B cell (primary cell): ENCODE results near the gene VAC14. TPM values are rescaled to one million over a fixed set of nuclear protein-coding genes. Genes with fewer than 3 reads are reported as not detected.

Experiments used
- ATAC-seq: fragments of 200-7000 bp; cut with Tn5 transposase; one replicate; pipeline ENCODE4 v1.10.0; 2021; ENCODE audit warnings: low read depth, mild to moderate bottlenecking, moderate number of reproducible peaks, moderate library complexity
- CTCF ChIA-PET: fragments of 350-600 bp; sonication (Branson Sonifier 250); formaldehyde crosslinking; loops from one replicate; lab custom pipeline; 2021; ENCODE audit warnings: antibody characterized with exemption, inconsistent platforms; lab: Charles Lee
- POLR2A ChIA-PET: fragments of 350-600 bp; sonication (Branson Sonifier 250); formaldehyde crosslinking; loops from one replicate; lab custom pipeline; 2021; ENCODE audit warnings: antibody characterized with exemption; lab: Charles Lee
- DNase-seq: peaks from one replicate; pipeline ENCODE4 v3.0.0; 2013
- H2AFZ ChIP-seq: 2 replicates; pipeline ENCODE4 v1.6.1; 2012; ENCODE audit warnings: mild to moderate bottlenecking, low read depth, low read length; ENCODE audit not compliant: insufficient read depth, poor library complexity, severe bottlenecking
- H3K27ac ChIP-seq, 2 donors: 1 replicate in 1 of 2; 2 replicates in 1 of 2; pipeline ENCODE4 v1.5.1; 2012 to 2013; ENCODE audit warnings: low read length in 2 of 2, mild to moderate bottlenecking in 2 of 2, moderate library complexity in 1 of 2
- H3K27me3 ChIP-seq, 4 experiments: fragments of 200-600 bp in 1 of 4; sonication (generic) in 1 of 4; replicated peaks in 1 of 4; 1 replicate in 2 of 4; 2 replicates in 2 of 4; pipeline versions ENCODE4 v1.6.1 to v1.7.0; 2013 to 2016; ENCODE audit warnings: low read length in 3 of 4, mild to moderate bottlenecking in 2 of 4, mixed read lengths in 1 of 4, moderate library complexity in 1 of 4; ENCODE audit not compliant: insufficient read depth in 4 of 4, control insufficient read depth in 3 of 4; ENCODE audit errors: control extremely low read depth in 1 of 4
- H3K36me3 ChIP-seq, 2 experiments: replicated peaks in 1 of 2; 1 replicate in 1 of 2; 2 replicates in 1 of 2; pipeline versions ENCODE4 v1.6.1 to v1.7.1; 2013; ENCODE audit warnings: low read length in 1 of 2; ENCODE audit not compliant: insufficient read depth in 2 of 2, control insufficient read depth in 1 of 2; ENCODE audit errors: control extremely low read depth in 1 of 2, extremely low read depth in 1 of 2
- H3K4me1 ChIP-seq, 2 donors: fragments of 200-600 bp in 1 of 2; sonication (generic) in 1 of 2; 1 replicate in 1 of 2; 2 replicates in 1 of 2; pipeline versions ENCODE4 v1.5.1 to v1.6.1; 2013 to 2017; ENCODE audit warnings: low read length in 2 of 2; ENCODE audit not compliant: control insufficient read depth in 2 of 2, insufficient read depth in 2 of 2
- H3K4me2 ChIP-seq: replicated peaks from 2 replicates; pipeline ENCODE3; 2012; ENCODE audit warnings: mild to moderate bottlenecking, low read depth, low read length; ENCODE audit not compliant: poor library complexity, severe bottlenecking
- H3K4me3 ChIP-seq, 5 experiments: fragments of 200-600 bp in 1 of 5; sonication (generic) in 1 of 5; 1 replicate in 3 of 5; 2 replicates in 2 of 5; pipeline versions ENCODE4 v1.5.1 to v1.7.0; 2011 to 2016; ENCODE audit warnings: low read length in 4 of 5, mild to moderate bottlenecking in 4 of 5, low read depth in 2 of 5, control low read depth in 1 of 5, moderate library complexity in 1 of 5; ENCODE audit not compliant: insufficient read depth in 1 of 5; ENCODE audit errors: control extremely low read depth in 1 of 5, extremely low read depth in 1 of 5
- H3K79me2 ChIP-seq: fragments of 200-600 bp; sonication (generic); one replicate; pipeline ENCODE4 v1.6.0; 2016; ENCODE audit warnings: low read length; ENCODE audit not compliant: control insufficient read depth, insufficient read depth
- H3K9ac ChIP-seq: fragments of 200-600 bp; sonication (generic); 2 replicates; pipeline ENCODE4 v1.6.1; 2017; ENCODE audit warnings: mild to moderate bottlenecking, low read length, moderate library complexity
- H3K9me3 ChIP-seq, 3 donors: one replicate each; pipeline versions ENCODE4 v1.6.1 to v1.7.1; 2013; ENCODE audit warnings: low read length in 2 of 3; ENCODE audit not compliant: control insufficient read depth in 2 of 3, insufficient read depth in 1 of 3; ENCODE audit errors: control extremely low read depth in 1 of 3
- H4K20me1 ChIP-seq: 2 replicates; pipeline ENCODE4 v1.6.0; 2012; ENCODE audit warnings: mild to moderate bottlenecking, low read length; ENCODE audit not compliant: insufficient read depth, control insufficient read depth, poor library complexity, severe bottlenecking
- H3K27ac Mint-ChIP-seq: one replicate; pipeline ENCODE4 v1.8.0; 2021; ENCODE audit warnings: mixed read lengths
- H3K27me3 Mint-ChIP-seq: one replicate; pipeline ENCODE4 v1.8.0; 2021; ENCODE audit warnings: mixed read lengths
- H3K4me1 Mint-ChIP-seq: one replicate; pipeline ENCODE4 v1.8.0; 2021; ENCODE audit warnings: mixed read lengths
- H3K4me3 Mint-ChIP-seq: one replicate; pipeline ENCODE4 v1.8.0; 2021; ENCODE audit warnings: mixed read lengths
- H3K9me3 Mint-ChIP-seq: one replicate; pipeline ENCODE4 v1.8.0; 2022; ENCODE audit warnings: mixed read lengths; ENCODE audit not compliant: insufficient read depth
- EZH2 ChIP-seq: IDR thresholded peaks from 2 replicates; pipeline ENCODE4 v1.6.1; 2012; ENCODE audit warnings: borderline replicate concordance, low read depth, mild to moderate bottlenecking, moderate library complexity, low read length; ENCODE audit not compliant: insufficient read depth, poor library complexity, severe bottlenecking
- WGBS: methylation state at CpG from one replicate; pipeline ENCODE4 v1.1.5; 2013; ENCODE audit warnings: missing lambda C conversion rate; ENCODE audit not compliant: insufficient coverage; 5-methylcytosine and 5-hydroxymethylcytosine counted together
- intact Hi-C: fragments of 100-400 bp; cut with micrococcal nuclease; formaldehyde crosslinking; loops from one replicate; pipeline ENCODE4 v1.10.0; 2022
- polyA plus RNA-seq: library from polyadenylated mRNA; depleted of rRNA; stranded (reverse); fragments of >200 nt; gene quantifications from 2 replicates; pipeline ENCODE4 v1.2.3, GENCODE V29; 2012
- total RNA-seq, 2 donors: library from RNA; stranded (reverse); fragments of 120-200 nt in 1 of 2; gene quantifications; 1 replicate in 1 of 2; 2 replicates in 1 of 2; pipeline versions ENCODE4 v1.2.3 to v1.2.4, GENCODE V29; 2013 to 2022
- TF ChIP-seq, protein P1 (sequence below): fragments of 200-600 bp; IDR thresholded peaks from one replicate; pipeline ENCODE4 v1.8.0; 2022; ENCODE audit warnings: antibody characterized with exemption, mild to moderate bottlenecking

Gene VAC14
- total and polyA plus RNA-seq, 2 donors (not counting 1 experiment from before 2014, with no cell fraction given), result 42.6 to 64.7 TPM

DNA sequence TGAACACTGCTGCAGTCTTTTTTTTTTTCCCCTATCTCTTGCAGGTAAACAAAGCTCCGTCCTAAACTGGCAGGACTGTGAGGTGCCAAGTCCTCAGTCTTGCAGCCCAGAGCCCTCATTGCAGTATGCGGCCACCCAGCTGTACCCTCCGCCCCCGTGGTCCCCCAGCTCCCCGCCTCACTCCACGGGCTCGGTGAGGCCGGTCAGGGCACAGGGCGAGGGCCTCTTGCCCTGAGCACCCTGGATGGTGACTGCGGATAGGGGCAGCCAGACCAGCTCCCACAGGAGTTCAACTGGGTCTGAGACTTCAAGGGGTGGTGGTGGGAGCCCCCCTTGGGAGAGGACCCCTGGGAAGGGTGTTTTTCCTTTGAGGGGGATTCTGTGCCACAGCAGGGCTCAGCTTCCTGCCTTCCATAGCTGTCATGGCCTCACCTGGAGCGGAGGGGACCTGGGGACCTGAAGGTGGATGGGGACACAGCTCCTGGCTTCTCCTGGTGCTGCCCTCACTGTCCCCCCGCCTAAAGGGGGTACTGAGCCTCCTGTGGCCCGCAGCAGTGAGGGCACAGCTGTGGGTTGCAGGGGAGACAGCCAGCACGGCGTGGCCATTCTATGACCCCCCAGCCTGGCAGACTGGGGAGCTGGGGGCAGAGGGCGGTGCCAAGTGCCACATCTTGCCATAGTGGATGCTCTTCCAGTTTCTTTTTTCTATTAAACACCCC is 140.8 kb downstream of the VAC14 start:
- TF ChIP-seq, protein P1, sequence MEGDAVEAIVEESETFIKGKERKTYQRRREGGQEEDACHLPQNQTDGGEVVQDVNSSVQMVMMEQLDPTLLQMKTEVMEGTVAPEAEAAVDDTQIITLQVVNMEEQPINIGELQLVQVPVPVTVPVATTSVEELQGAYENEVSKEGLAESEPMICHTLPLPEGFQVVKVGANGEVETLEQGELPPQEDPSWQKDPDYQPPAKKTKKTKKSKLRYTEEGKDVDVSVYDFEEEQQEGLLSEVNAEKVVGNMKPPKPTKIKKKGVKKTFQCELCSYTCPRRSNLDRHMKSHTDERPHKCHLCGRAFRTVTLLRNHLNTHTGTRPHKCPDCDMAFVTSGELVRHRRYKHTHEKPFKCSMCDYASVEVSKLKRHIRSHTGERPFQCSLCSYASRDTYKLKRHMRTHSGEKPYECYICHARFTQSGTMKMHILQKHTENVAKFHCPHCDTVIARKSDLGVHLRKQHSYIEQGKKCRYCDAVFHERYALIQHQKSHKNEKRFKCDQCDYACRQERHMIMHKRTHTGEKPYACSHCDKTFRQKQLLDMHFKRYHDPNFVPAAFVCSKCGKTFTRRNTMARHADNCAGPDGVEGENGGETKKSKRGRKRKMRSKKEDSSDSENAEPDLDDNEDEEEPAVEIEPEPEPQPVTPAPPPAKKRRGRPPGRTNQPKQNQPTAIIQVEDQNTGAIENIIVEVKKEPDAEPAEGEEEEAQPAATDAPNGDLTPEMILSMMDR, result no peak
- no peak for TF ChIP-seq EZH2

DNA sequence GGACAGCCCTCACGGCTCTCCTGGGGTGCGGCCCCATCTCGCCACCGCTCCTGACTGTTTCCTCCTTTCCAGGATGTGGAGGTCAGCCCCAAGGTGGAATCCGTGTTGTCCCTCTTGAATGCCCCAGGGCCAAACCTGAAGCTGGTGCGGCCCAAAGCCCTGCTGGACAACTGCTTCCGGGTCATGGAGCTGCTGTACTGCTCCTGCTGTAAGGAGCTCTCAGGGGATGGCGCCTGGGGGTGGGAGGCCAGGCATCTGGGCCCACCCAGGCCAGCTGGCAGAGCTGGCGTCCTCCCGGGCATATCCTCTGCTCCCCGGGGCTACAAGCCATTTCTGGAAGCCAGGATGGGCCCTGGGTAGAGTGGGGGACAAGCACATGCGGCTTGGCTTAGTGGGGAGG is 141.4 kb downstream of the VAC14 start:
- H3K9me3 ChIP-seq, result no peaks in the 10 kb centered on the region
- no peak overlapping the region for H2AFZ ChIP-seq
- Mint-ChIP-seq H3K27me3 (no peaks in the 10 kb centered on the region), H3K4me3 (no peak overlapping the region), H3K9me3 (no peaks in the 10 kb centered on the region), H3K4me1 (no peaks in the 10 kb centered on the region), H3K27ac (no peak overlapping the region)
- H3K4me2 ChIP-seq, result no peak overlapping the region
- POLR2A ChIA-PET, result no interaction called here
- no peak for ATAC-seq
- H3K27me3 ChIP-seq, result no peaks in the 10 kb centered on the region
- H3K4me1 ChIP-seq, result no peaks in the 10 kb centered on the region
- no peak for TF ChIP-seq EZH2
- TF ChIP-seq, protein P1, result no peak
- 88% methylated on average over 11 of the region's 12 CpGs for WGBS
- H4K20me1 ChIP-seq, result no peaks in the 10 kb centered on the region
- CTCF ChIA-PET, result no interaction called here
- no peak overlapping the region for H3K4me3 ChIP-seq
- DNase-seq, result no peak
- no peak overlapping the region for H3K9ac ChIP-seq
- no peak overlapping the region for H3K27ac ChIP-seq
- no peaks in the 10 kb centered on the region for H3K79me2 ChIP-seq
- intact Hi-C loops, result loop anchor here (10.0 kb wide), 1 partner anchor 495 kb away; no protein-coding TSS in a partner anchor
- no peaks in the 10 kb centered on the region for H3K36me3 ChIP-seq

More for the DNA sequence above, 140.8 kb downstream of the VAC14 start:
- 88% methylated on average over 14 of the region's 16 CpGs for WGBS
- no peak overlapping the region for H3K9ac ChIP-seq
- no peak overlapping the region for H3K4me2 ChIP-seq
- no peaks in the 10 kb centered on the region for H3K79me2 ChIP-seq
- H4K20me1 ChIP-seq, result no peaks in the 10 kb centered on the region
- no peak overlapping the region for H2AFZ ChIP-seq
- Mint-ChIP-seq H3K4me3 (no peak overlapping the region), H3K27me3 (no peaks in the 10 kb centered on the region), H3K4me1 (no peaks in the 10 kb centered on the region), H3K9me3 (no peaks in the 10 kb centered on the region), H3K27ac (no peak overlapping the region)
- no peaks in the 10 kb centered on the region for H3K9me3 ChIP-seq
- DNase-seq (no peak), ATAC-seq (no peak)
- POLR2A ChIA-PET, result no interaction called here
- H3K27ac ChIP-seq, result no peak overlapping the region
- H3K4me3 ChIP-seq, result no peak overlapping the region
- CTCF ChIA-PET, result interaction anchor here (0.5 kb wide), 1 partner anchor 320 kb away, joined by 3 read pairs; no protein-coding TSS in a partner anchor
- intact Hi-C loops, result loop anchor here (10.0 kb wide), 1 partner anchor 495 kb away; no protein-coding TSS in a partner anchor
- no peaks in the 10 kb centered on the region for H3K4me1 ChIP-seq
- H3K27me3 ChIP-seq, result no peaks in the 10 kb centered on the region
- no peaks in the 10 kb centered on the region for H3K36me3 ChIP-seq
